HG02870 (cell line): ENCODE measurements around the gene LAD1.

Source experiments
- ATAC-seq: cut with Tn5 transposase; IDR thresholded peaks from one replicate; pipeline ENCODE4 v1.9.1; 2021; ENCODE audit warnings: mild to moderate bottlenecking, moderate library complexity; ENCODE audit not compliant: unreplicated experiment

The LAD1 gene

GRCh38 chr1:201419256-201419655, 20.1 kb upstream of the LAD1 start:
- no peak for ATAC-seq

- ATAC-seq: no peak
Observed at GRCh38 chr1:201418461-201418860, 19.3 kb upstream of the LAD1 start.

- no peak for ATAC-seq
Observed at GRCh38 chr1:201414051-201414738, 15.1 kb upstream of the LAD1 start.

- no peak for ATAC-seq
Observed at GRCh38 chr1:201411292-201411691, 12.2 kb upstream of the LAD1 start.

GRCh38 chr1:201409440-201409839, 10.3 kb upstream of the LAD1 start:
- ATAC-seq: no peak

GRCh38 chr1:201408834-201409200, 9.7 kb upstream of the LAD1 start:
- no peak for ATAC-seq

- no peak for ATAC-seq
Observed at GRCh38 chr1:201408176-201408833, 9.2 kb upstream of the LAD1 start.

GRCh38 chr1:201406831-201407406, 7.8 kb upstream of the LAD1 start:
- no peak for ATAC-seq

GRCh38 chr1:201405484-201405831, 6.3 kb upstream of the LAD1 start:
- ATAC-seq: no peak

- no peak for ATAC-seq
Observed at GRCh38 chr1:201404722-201405483, 5.8 kb upstream of the LAD1 start.

GRCh38 chr1:201404055-201404454, 4.9 kb upstream of the LAD1 start:
- no peak for ATAC-seq

- ATAC-seq: no peak
Observed at GRCh38 chr1:201403359-201403758, 4.2 kb upstream of the LAD1 start.

- ATAC-seq: no peak
Observed at GRCh38 chr1:201401700-201402099, 2.6 kb upstream of the LAD1 start.

GRCh38 chr1:201400852-201401230, 1.7 kb upstream of the LAD1 start:
- no peak for ATAC-seq

- ATAC-seq: no peak
Observed at GRCh38 chr1:201400212-201400851, 1.2 kb upstream of the LAD1 start.

GRCh38 chr1:201399352-201400126, 415 bp upstream of the LAD1 start:
- no peak for ATAC-seq

- ATAC-seq: no peak
Observed at GRCh38 chr1:201397675-201398074, 1.4 kb downstream of the LAD1 start.

- no peak for ATAC-seq
Observed at GRCh38 chr1:201396861-201397464, 2.2 kb downstream of the LAD1 start.

GRCh38 chr1:201395936-201396335, 3.2 kb downstream of the LAD1 start:
- no peak for ATAC-seq

GRCh38 chr1:201394591-201394990, 4.5 kb downstream of the LAD1 start:
- no peak for ATAC-seq
